ENCODE measurements around the gene CTPS1. TPM values are rescaled to one million over a fixed set of nuclear protein-coding genes. Genes with fewer than 3 reads are reported as not detected.

CTPS1 gene
- total and polyA plus RNA-seq, 2 experiments from 2014 or later, result 31.8 to 93.9 TPM

DNA sequence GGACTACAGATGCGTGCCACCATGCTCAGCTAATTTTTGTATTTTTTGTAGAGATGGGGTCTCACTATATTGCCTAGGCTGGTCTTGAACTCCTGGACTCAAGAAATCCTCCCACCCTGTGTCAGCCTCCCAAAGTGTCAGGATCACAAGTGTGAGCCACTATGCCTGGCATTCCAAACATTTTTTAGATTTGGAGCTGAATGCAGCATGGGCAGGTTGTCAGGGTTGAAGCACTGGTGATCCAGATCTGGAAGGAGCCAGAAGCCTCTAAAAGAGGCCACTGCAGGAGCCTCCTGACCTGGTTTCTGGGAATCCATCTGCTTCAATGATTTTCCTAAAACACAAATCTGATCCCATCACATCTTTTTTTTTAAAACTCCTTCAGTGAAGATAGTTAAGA, 1.8 kb upstream of the CTPS1 start:
- Histone ChIP-seq H3K4me3 (no peak overlapping the region), H3K27me3 (ENCODE audit: insufficient read depth) (no peaks in the 10 kb centered on the region), H3K4me1 (ENCODE audit: insufficient read depth) (peaks cover 24% of the 10 kb centered on the region), H2AFZ (no peak overlapping the region), H3K4me2 (no peak overlapping the region), H3K9me2 (ENCODE audit: insufficient read depth) (no peaks in the 10 kb centered on the region), H3K36me3 (ENCODE audit: insufficient read depth) (no peaks in the 10 kb centered on the region), H3K79me2 (replicated peaks; ENCODE audit: insufficient read depth) (peaks cover 26% of the 10 kb centered on the region), H3K27ac (ENCODE audit: low read depth) (no peak overlapping the region), H3F3A (replicated peaks; ENCODE audit: low read depth) (0 out of 2 replicates have a peak, but pooled peaks cover 1% of the 10 kb centered on the region), H4K20me1 (replicated peaks; ENCODE audit: insufficient read depth) (peaks cover 14% of the 10 kb centered on the region)
- no peak overlapping the region for H3K27ac Mint-ChIP-seq
- peaks cover 21% of the 10 kb centered on the region for H3K4me1 Mint-ChIP-seq
- ATAC-seq, result no peak
- no peaks in the 10 kb centered on the region for H3K9me3 Mint-ChIP-seq
- no peak overlapping the region for H3K4me3 Mint-ChIP-seq
- H3K36me3 Mint-ChIP-seq (ENCODE audit: low read depth), result peaks cover 9% of the 10 kb centered on the region
- DNase-seq (ENCODE audit: low spot score), result peak; percentile 15
- peaks cover 8% of the 10 kb centered on the region for H3K27me3 Mint-ChIP-seq (ENCODE audit: insufficient read depth, low read depth, poor library complexity)
- TF ChIP-seq, protein P1, sequence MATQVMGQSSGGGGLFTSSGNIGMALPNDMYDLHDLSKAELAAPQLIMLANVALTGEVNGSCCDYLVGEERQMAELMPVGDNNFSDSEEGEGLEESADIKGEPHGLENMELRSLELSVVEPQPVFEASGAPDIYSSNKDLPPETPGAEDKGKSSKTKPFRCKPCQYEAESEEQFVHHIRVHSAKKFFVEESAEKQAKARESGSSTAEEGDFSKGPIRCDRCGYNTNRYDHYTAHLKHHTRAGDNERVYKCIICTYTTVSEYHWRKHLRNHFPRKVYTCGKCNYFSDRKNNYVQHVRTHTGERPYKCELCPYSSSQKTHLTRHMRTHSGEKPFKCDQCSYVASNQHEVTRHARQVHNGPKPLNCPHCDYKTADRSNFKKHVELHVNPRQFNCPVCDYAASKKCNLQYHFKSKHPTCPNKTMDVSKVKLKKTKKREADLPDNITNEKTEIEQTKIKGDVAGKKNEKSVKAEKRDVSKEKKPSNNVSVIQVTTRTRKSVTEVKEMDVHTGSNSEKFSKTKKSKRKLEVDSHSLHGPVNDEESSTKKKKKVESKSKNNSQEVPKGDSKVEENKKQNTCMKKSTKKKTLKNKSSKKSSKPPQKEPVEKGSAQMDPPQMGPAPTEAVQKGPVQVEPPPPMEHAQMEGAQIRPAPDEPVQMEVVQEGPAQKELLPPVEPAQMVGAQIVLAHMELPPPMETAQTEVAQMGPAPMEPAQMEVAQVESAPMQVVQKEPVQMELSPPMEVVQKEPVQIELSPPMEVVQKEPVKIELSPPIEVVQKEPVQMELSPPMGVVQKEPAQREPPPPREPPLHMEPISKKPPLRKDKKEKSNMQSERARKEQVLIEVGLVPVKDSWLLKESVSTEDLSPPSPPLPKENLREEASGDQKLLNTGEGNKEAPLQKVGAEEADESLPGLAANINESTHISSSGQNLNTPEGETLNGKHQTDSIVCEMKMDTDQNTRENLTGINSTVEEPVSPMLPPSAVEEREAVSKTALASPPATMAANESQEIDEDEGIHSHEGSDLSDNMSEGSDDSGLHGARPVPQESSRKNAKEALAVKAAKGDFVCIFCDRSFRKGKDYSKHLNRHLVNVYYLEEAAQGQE (IDR thresholded peaks at IDR 0.05; ENCODE audit: unreplicated experiment), result no peak
- no peak for TF ChIP-seq POLR2AphosphoS5 (IDR thresholded peaks at IDR 0.05; ENCODE audit: low read depth)
- TF ChIP-seq EZH2phosphoT487 (IDR thresholded peaks at IDR 0.05; ENCODE audit: unreplicated experiment), result no peak
- no peak for TF ChIP-seq ZNF114 (CRISPR knock-in tag; IDR thresholded peaks at IDR 0.05)

DNA sequence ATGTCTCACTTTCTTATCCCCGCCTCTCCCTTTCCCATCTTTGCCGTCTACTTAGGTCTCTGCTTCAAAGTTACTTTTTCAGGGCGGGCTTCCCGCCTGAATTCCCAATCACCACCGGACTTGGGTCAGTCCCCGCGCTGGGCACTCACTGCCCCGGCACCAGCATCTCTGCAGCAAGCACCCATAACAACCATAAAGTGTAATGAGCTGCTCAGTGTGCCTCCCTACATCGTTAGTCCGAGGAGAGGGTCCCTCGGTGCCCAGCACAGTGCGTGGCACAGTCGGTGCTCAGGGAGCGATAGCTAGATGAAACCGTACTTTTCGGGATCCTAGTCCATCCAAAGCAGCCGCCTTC, 633 bp upstream of the CTPS1 start:
- Mint-ChIP-seq H3K4me3 (peak overlapping the region; percentile 84), H3K9me3 (no peaks in the 10 kb centered on the region), H3K27me3 (ENCODE audit: insufficient read depth, low read depth, poor library complexity) (peaks cover 8% of the 10 kb centered on the region), H3K36me3 (ENCODE audit: low read depth) (peaks cover 17% of the 10 kb centered on the region), H3K4me1 (peaks cover 21% of the 10 kb centered on the region), H3K27ac (no peak overlapping the region)
- peak overlapping the region; percentile 90 for H3K4me2 ChIP-seq
- 0 out of 2 replicates have a peak, but pooled peaks cover 3% of the 10 kb centered on the region for H3F3A ChIP-seq (replicated peaks; ENCODE audit: low read depth)
- peaks cover 25% of the 10 kb centered on the region for H4K20me1 ChIP-seq (replicated peaks; ENCODE audit: insufficient read depth)
- H2AFZ ChIP-seq, result peak overlapping the region; percentile 97
- no peaks in the 10 kb centered on the region for H3K9me2 ChIP-seq (ENCODE audit: insufficient read depth)
- ATAC-seq (peak; percentile 1; the same call in 1 of the 3 replicates), DNase-seq (ENCODE audit: low spot score) (peak; percentile 59)
- H3K27ac ChIP-seq (ENCODE audit: low read depth), result peak overlapping the region; percentile 97
- peaks cover 6% of the 10 kb centered on the region for H3K36me3 ChIP-seq (ENCODE audit: insufficient read depth)
- peak overlapping the region; percentile 86 for H3K4me3 ChIP-seq
- H3K79me2 ChIP-seq (replicated peaks; ENCODE audit: insufficient read depth), result peaks cover 38% of the 10 kb centered on the region
- H3K4me1 ChIP-seq (ENCODE audit: insufficient read depth), result peaks cover 24% of the 10 kb centered on the region
- H3K27me3 ChIP-seq (ENCODE audit: insufficient read depth), result no peaks in the 10 kb centered on the region
- TF ChIP-seq NANOG (IDR thresholded peaks at IDR 0.05; ENCODE audit: borderline replicate concordance) (no peak), EZH2phosphoT487 (IDR thresholded peaks at IDR 0.05; ENCODE audit: unreplicated experiment) (no peak), POLR2AphosphoS5 (IDR thresholded peaks at IDR 0.05; ENCODE audit: low read depth) (no peak), ZNF331 (CRISPR knock-in tag; IDR thresholded peaks at IDR 0.05; ENCODE audit: low read depth) (no peak), EZH2 (IDR thresholded peaks at IDR 0.05; ENCODE audit: low read depth, unreplicated experiment) (no peak), ZNF114 (CRISPR knock-in tag; IDR thresholded peaks at IDR 0.05) (no peak), STAT1 (IDR thresholded peaks at IDR 0.05; ENCODE audit: unreplicated experiment) (no peak), CREB1 (CRISPR knock-in tag; IDR thresholded peaks at IDR 0.05; ENCODE audit: low read depth) (no peak)
- TF ChIP-seq, protein P2, sequence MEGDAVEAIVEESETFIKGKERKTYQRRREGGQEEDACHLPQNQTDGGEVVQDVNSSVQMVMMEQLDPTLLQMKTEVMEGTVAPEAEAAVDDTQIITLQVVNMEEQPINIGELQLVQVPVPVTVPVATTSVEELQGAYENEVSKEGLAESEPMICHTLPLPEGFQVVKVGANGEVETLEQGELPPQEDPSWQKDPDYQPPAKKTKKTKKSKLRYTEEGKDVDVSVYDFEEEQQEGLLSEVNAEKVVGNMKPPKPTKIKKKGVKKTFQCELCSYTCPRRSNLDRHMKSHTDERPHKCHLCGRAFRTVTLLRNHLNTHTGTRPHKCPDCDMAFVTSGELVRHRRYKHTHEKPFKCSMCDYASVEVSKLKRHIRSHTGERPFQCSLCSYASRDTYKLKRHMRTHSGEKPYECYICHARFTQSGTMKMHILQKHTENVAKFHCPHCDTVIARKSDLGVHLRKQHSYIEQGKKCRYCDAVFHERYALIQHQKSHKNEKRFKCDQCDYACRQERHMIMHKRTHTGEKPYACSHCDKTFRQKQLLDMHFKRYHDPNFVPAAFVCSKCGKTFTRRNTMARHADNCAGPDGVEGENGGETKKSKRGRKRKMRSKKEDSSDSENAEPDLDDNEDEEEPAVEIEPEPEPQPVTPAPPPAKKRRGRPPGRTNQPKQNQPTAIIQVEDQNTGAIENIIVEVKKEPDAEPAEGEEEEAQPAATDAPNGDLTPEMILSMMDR (conservative IDR thresholded peaks at IDR 0.05; ENCODE audit: low read depth in 2 of 2), result no peak
- TF ChIP-seq, protein P3, sequence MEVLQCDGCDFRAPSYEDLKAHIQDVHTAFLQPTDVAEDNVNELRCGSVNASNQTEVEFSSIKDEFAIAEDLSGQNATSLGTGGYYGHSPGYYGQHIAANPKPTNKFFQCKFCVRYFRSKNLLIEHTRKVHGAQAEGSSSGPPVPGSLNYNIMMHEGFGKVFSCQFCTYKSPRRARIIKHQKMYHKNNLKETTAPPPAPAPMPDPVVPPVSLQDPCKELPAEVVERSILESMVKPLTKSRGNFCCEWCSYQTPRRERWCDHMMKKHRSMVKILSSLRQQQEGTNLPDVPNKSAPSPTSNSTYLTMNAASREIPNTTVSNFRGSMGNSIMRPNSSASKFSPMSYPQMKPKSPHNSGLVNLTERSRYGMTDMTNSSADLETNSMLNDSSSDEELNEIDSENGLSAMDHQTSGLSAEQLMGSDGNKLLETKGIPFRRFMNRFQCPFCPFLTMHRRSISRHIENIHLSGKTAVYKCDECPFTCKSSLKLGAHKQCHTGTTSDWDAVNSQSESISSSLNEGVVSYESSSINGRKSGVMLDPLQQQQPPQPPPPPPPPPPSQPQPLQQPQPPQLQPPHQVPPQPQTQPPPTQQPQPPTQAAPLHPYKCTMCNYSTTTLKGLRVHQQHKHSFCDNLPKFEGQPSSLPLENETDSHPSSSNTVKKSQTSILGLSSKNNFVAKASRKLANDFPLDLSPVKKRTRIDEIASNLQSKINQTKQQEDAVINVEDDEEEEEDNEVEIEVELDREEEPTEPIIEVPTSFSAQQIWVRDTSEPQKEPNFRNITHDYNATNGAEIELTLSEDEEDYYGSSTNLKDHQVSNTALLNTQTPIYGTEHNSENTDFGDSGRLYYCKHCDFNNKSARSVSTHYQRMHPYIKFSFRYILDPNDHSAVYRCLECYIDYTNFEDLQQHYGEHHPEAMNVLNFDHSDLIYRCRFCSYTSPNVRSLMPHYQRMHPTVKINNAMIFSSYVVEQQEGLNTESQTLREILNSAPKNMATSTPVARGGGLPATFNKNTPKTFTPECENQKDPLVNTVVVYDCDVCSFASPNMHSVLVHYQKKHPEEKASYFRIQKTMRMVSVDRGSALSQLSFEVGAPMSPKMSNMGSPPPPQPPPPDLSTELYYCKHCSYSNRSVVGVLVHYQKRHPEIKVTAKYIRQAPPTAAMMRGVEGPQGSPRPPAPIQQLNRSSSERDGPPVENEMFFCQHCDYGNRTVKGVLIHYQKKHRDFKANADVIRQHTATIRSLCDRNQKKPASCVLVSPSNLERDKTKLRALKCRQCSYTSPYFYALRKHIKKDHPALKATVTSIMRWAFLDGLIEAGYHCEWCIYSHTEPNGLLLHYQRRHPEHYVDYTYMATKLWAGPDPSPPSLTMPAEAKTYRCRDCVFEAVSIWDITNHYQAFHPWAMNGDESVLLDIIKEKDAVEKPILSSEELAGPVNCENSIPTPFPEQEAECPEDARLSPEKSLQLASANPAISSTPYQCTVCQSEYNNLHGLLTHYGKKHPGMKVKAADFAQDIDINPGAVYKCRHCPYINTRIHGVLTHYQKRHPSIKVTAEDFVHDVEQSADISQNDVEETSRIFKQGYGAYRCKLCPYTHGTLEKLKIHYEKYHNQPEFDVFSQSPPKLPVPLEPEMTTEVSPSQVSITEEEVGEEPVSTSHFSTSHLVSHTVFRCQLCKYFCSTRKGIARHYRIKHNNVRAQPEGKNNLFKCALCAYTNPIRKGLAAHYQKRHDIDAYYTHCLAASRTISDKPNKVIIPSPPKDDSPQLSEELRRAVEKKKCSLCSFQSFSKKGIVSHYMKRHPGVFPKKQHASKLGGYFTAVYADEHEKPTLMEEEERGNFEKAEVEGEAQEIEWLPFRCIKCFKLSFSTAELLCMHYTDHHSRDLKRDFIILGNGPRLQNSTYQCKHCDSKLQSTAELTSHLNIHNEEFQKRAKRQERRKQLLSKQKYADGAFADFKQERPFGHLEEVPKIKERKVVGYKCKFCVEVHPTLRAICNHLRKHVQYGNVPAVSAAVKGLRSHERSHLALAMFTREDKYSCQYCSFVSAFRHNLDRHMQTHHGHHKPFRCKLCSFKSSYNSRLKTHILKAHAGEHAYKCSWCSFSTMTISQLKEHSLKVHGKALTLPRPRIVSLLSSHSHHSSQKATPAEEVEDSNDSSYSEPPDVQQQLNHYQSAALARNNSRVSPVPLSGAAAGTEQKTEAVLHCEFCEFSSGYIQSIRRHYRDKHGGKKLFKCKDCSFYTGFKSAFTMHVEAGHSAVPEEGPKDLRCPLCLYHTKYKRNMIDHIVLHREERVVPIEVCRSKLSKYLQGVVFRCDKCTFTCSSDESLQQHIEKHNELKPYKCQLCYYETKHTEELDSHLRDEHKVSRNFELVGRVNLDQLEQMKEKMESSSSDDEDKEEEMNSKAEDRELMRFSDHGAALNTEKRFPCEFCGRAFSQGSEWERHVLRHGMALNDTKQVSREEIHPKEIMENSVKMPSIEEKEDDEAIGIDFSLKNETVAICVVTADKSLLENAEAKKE (CRISPR knock-in tag; IDR thresholded peaks at IDR 0.05), result no peak
